GM23338 (cell line): ENCODE measurements around the gene ARHGEF1. TPM values are rescaled to one million over a fixed set of nuclear protein-coding genes. Genes with fewer than 3 reads are reported as not detected.

Source experiments
- CREB1 ChIP-seq: fragments of 250-450 bp; sonication (Bioruptor Pico); IDR thresholded peaks from 2 replicates; pipeline ENCODE4 v1.5.0; 2020; ENCODE audit warnings: low read depth, mild to moderate bottlenecking, moderate library complexity
- EZH2 ChIP-seq: fragments of 200-600 bp; sonication (generic); IDR thresholded peaks from one replicate; pipeline ENCODE4 v1.8.0; 2017; ENCODE audit warnings: antibody characterized with exemption, mild to moderate bottlenecking, low read depth; ENCODE audit not compliant: unreplicated experiment
- EZH2phosphoT487 ChIP-seq: fragments of 200-600 bp; sonication (generic); IDR thresholded peaks from one replicate; pipeline ENCODE4 v1.8.1; 2018; ENCODE audit warnings: antibody characterized with exemption; ENCODE audit not compliant: unreplicated experiment
- JUNB ChIP-seq: IDR thresholded peaks from one replicate; pipeline ENCODE4 v1.6.1; 2016; ENCODE audit warnings: antibody characterized with exemption; ENCODE audit not compliant: unreplicated experiment
- NANOG ChIP-seq: IDR thresholded peaks from 2 replicates; pipeline ENCODE4 v1.6.1; 2016; ENCODE audit warnings: antibody characterized with exemption, borderline replicate concordance
- STAT1 ChIP-seq: IDR thresholded peaks from one replicate; pipeline ENCODE4 v1.6.1; 2016; ENCODE audit warnings: antibody characterized with exemption; ENCODE audit not compliant: unreplicated experiment
- ZNF114 ChIP-seq: fragments of 250-450 bp; sonication (Bioruptor Pico); IDR thresholded peaks from 2 replicates; pipeline ENCODE4 v1.5.0; 2020; ENCODE audit warnings: mild to moderate bottlenecking, moderate library complexity
- ZNF331 ChIP-seq: fragments of 250-450 bp; sonication (Bioruptor Pico); IDR thresholded peaks from 2 replicates; pipeline ENCODE4 v1.5.0; 2020; ENCODE audit warnings: low read depth, mild to moderate bottlenecking, moderate library complexity
- polyA plus RNA-seq: library from polyadenylated mRNA; unstranded; fragments of >200 nt; fragmentation: Nextera tagmentation; extraction: Ambion mirVana; gene quantifications from 2 replicates; pipeline ENCODE4 v1.2.1, GENCODE V29; 2016
- total RNA-seq: library from RNA; depleted of rRNA; stranded (reverse); fragments of >200 nt; shearing (Covaris generic); gene quantifications from 2 replicates; pipeline ENCODE4 v1.2.3, GENCODE V29; 2014
- TF ChIP-seq, protein P1 (sequence below): fragments of 250-450 bp; sonication (Bioruptor Pico); IDR thresholded peaks from 2 replicates; pipeline ENCODE4 v1.5.0; 2020; ENCODE audit warnings: mild to moderate bottlenecking, moderate library complexity
- TF ChIP-seq, protein P2 (sequence below), 2 experiments: fragments of 200-600 bp in 1 of 2; sonication (generic) in 1 of 2; conservative IDR thresholded peaks; 2 replicates each; pipeline versions ENCODE4 v1.5.1 to v1.6.1; 2016 to 2017; ENCODE audit warnings: antibody characterized with exemption in 2 of 2, low read depth in 2 of 2, mild to moderate bottlenecking in 2 of 2, moderate library complexity in 1 of 2

The ARHGEF1 gene
- total and polyA plus RNA-seq, 2 experiments from 2014 or later = 41.3 to 44.7 TPM

DNA sequence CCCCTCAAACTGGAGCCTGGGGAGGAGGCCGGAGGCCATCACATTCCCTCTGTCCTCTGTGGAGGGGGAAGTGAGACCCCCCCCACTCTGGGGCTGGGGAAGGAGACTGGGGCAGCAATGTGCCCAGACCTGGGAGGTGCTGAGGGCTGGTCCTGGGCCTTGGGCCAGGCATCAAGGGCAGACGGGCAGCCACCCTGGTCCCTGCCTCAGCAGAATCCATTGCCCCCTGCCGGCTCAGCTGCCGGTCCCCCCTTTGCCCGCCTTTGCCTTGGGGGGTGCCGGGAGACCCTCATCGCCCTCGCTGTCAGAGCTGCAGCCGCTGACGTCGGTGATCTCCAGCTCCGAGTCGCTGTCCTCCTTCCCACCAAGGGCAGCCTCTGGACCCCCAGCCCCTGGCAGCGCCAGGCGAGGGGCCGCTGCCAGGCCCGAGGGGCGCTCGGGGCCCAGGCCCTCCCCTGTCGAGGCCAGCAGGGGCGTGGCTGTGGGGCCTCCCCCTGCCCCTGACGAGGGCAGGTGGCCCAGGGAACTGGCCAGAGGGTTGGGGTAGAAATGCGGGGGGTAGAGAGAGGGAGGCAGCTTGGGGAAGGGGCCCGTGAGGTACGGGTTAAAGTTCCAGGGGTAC, 25.1 kb downstream of the ARHGEF1 start (continued):
- TF ChIP-seq, protein P1, sequence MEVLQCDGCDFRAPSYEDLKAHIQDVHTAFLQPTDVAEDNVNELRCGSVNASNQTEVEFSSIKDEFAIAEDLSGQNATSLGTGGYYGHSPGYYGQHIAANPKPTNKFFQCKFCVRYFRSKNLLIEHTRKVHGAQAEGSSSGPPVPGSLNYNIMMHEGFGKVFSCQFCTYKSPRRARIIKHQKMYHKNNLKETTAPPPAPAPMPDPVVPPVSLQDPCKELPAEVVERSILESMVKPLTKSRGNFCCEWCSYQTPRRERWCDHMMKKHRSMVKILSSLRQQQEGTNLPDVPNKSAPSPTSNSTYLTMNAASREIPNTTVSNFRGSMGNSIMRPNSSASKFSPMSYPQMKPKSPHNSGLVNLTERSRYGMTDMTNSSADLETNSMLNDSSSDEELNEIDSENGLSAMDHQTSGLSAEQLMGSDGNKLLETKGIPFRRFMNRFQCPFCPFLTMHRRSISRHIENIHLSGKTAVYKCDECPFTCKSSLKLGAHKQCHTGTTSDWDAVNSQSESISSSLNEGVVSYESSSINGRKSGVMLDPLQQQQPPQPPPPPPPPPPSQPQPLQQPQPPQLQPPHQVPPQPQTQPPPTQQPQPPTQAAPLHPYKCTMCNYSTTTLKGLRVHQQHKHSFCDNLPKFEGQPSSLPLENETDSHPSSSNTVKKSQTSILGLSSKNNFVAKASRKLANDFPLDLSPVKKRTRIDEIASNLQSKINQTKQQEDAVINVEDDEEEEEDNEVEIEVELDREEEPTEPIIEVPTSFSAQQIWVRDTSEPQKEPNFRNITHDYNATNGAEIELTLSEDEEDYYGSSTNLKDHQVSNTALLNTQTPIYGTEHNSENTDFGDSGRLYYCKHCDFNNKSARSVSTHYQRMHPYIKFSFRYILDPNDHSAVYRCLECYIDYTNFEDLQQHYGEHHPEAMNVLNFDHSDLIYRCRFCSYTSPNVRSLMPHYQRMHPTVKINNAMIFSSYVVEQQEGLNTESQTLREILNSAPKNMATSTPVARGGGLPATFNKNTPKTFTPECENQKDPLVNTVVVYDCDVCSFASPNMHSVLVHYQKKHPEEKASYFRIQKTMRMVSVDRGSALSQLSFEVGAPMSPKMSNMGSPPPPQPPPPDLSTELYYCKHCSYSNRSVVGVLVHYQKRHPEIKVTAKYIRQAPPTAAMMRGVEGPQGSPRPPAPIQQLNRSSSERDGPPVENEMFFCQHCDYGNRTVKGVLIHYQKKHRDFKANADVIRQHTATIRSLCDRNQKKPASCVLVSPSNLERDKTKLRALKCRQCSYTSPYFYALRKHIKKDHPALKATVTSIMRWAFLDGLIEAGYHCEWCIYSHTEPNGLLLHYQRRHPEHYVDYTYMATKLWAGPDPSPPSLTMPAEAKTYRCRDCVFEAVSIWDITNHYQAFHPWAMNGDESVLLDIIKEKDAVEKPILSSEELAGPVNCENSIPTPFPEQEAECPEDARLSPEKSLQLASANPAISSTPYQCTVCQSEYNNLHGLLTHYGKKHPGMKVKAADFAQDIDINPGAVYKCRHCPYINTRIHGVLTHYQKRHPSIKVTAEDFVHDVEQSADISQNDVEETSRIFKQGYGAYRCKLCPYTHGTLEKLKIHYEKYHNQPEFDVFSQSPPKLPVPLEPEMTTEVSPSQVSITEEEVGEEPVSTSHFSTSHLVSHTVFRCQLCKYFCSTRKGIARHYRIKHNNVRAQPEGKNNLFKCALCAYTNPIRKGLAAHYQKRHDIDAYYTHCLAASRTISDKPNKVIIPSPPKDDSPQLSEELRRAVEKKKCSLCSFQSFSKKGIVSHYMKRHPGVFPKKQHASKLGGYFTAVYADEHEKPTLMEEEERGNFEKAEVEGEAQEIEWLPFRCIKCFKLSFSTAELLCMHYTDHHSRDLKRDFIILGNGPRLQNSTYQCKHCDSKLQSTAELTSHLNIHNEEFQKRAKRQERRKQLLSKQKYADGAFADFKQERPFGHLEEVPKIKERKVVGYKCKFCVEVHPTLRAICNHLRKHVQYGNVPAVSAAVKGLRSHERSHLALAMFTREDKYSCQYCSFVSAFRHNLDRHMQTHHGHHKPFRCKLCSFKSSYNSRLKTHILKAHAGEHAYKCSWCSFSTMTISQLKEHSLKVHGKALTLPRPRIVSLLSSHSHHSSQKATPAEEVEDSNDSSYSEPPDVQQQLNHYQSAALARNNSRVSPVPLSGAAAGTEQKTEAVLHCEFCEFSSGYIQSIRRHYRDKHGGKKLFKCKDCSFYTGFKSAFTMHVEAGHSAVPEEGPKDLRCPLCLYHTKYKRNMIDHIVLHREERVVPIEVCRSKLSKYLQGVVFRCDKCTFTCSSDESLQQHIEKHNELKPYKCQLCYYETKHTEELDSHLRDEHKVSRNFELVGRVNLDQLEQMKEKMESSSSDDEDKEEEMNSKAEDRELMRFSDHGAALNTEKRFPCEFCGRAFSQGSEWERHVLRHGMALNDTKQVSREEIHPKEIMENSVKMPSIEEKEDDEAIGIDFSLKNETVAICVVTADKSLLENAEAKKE (CRISPR knock-in tag) = no peak
- TF ChIP-seq EZH2 (no peak), JUNB (no peak), NANOG (no peak), EZH2phosphoT487 (no peak), STAT1 (no peak), CREB1 (CRISPR knock-in tag) (no peak), ZNF331 (CRISPR knock-in tag) (no peak), ZNF114 (CRISPR knock-in tag) (no peak)
- TF ChIP-seq, protein P2, sequence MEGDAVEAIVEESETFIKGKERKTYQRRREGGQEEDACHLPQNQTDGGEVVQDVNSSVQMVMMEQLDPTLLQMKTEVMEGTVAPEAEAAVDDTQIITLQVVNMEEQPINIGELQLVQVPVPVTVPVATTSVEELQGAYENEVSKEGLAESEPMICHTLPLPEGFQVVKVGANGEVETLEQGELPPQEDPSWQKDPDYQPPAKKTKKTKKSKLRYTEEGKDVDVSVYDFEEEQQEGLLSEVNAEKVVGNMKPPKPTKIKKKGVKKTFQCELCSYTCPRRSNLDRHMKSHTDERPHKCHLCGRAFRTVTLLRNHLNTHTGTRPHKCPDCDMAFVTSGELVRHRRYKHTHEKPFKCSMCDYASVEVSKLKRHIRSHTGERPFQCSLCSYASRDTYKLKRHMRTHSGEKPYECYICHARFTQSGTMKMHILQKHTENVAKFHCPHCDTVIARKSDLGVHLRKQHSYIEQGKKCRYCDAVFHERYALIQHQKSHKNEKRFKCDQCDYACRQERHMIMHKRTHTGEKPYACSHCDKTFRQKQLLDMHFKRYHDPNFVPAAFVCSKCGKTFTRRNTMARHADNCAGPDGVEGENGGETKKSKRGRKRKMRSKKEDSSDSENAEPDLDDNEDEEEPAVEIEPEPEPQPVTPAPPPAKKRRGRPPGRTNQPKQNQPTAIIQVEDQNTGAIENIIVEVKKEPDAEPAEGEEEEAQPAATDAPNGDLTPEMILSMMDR (conservative IDR thresholded peaks at IDR 0.05; ENCODE audit: low read depth in 2 of 2) = no peak
